CD4-positive, alpha-beta T cell treated with Interleukin-4 for 4 hours (primary cell): ENCODE measurements around the gene ZBED3.

ENCODE experiments used
- DNase-seq: peaks from one replicate; pipeline ENCODE4 v3.0.0-alpha.2; 2020

ZBED3 gene

GRCh38 chr5:77076961-77077828, 9.9 kb downstream of the ZBED3 start:
- peak; percentile 36 for DNase-seq

- no peak for DNase-seq
Measured at GRCh38 chr5:77074745-77075144, 12.3 kb downstream of the ZBED3 start.

- DNase-seq = no peak
Measured at GRCh38 chr5:77073667-77074066, 13.4 kb downstream of the ZBED3 start.

- DNase-seq = no peak
Measured at GRCh38 chr5:77066823-77067442, 20.2 kb downstream of the ZBED3 start.

- no peak for DNase-seq
Measured at GRCh38 chr5:77066184-77066583, 20.9 kb downstream of the ZBED3 start.

GRCh38 chr5:77065256-77065655, 21.8 kb downstream of the ZBED3 start:
- no peak for DNase-seq

GRCh38 chr5:77064040-77064439, 23.0 kb downstream of the ZBED3 start:
- DNase-seq = no peak

- DNase-seq = no peak
Measured at GRCh38 chr5:77046416-77047073, 40.5 kb downstream of the ZBED3 start.

GRCh38 chr5:77035950-77036349, 51.1 kb downstream of the ZBED3 start:
- no peak for DNase-seq

GRCh38 chr5:77033338-77033737, 53.7 kb downstream of the ZBED3 start:
- DNase-seq = no peak

GRCh38 chr5:77032635-77033034, 54.5 kb downstream of the ZBED3 start:
- DNase-seq = no peak

GRCh38 chr5:77031891-77032290, 55.2 kb downstream of the ZBED3 start:
- DNase-seq = no peak

- peak; percentile 90 for DNase-seq
Measured at GRCh38 chr5:77030097-77031071, 56.7 kb downstream of the ZBED3 start, which contains the start of gene AGGF1. Gene AGGF1 (plus strand): TSS chr5:77030404. CDS start chr5:77030767, 363 bp downstream.

- no peak for DNase-seq
Measured at GRCh38 chr5:77029376-77029885, 57.7 kb downstream of the ZBED3 start.

GRCh38 chr5:77028631-77029375, 58.3 kb downstream of the ZBED3 start:
- no peak for DNase-seq

- DNase-seq = no peak
Measured at GRCh38 chr5:77024490-77024889, 62.6 kb downstream of the ZBED3 start.

GRCh38 chr5:77022511-77023417, 64.3 kb downstream of the ZBED3 start:
- DNase-seq = no peak
